HG03460 (cell line): ENCODE results near the gene GFOD2.
A peak's percentile ranks its signal among the peaks of the same experiment; 100 is the strongest.

Experiments
- ATAC-seq: cut with Tn5 transposase; IDR thresholded peaks from one replicate; pipeline ENCODE4 v1.9.1; 2021; ENCODE audit not compliant: unreplicated experiment

Gene GFOD2

DNA sequence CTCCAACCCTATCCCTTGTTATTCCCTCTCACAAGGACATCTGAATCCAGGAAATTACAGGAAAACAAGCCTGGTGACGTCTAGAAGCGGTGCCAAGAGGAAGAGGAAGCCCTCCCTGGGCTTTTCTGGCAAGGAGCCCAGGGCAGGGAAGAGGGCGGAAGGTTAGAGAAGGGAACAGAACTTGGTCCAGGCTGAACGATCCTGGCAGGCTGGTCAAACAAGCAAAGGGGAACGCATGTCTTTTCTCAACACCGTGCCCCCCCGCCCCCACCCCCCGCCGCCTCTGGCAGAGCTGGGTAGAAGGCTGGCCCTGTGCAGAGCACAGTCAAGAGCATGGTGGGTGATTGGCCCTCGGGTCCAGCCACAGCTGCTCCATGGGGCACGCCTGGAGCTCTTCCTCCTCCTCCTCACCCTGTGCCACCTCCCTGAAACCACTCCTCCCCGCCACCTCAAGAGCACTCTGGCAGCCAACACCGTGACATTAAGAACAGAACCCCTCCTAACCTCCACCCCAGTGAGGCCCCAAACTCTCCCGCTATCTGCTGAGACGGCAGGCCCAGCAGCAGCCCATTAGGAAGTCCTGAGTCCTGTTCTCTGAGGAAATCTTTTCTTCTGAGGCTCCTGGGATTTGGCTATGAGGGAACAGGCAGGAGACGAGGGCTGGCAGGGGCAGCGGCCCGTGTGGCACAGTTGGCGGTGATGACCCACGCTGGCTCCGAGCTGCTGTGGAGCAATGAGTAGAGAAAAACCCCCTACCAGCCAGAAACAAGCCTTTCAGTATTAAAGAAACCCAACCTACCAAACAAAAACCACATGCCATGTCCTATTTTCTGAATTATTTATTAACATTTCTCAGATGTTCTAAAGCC is 45.2 kb downstream of the GFOD2 start:
- ATAC-seq = no peak

DNA sequence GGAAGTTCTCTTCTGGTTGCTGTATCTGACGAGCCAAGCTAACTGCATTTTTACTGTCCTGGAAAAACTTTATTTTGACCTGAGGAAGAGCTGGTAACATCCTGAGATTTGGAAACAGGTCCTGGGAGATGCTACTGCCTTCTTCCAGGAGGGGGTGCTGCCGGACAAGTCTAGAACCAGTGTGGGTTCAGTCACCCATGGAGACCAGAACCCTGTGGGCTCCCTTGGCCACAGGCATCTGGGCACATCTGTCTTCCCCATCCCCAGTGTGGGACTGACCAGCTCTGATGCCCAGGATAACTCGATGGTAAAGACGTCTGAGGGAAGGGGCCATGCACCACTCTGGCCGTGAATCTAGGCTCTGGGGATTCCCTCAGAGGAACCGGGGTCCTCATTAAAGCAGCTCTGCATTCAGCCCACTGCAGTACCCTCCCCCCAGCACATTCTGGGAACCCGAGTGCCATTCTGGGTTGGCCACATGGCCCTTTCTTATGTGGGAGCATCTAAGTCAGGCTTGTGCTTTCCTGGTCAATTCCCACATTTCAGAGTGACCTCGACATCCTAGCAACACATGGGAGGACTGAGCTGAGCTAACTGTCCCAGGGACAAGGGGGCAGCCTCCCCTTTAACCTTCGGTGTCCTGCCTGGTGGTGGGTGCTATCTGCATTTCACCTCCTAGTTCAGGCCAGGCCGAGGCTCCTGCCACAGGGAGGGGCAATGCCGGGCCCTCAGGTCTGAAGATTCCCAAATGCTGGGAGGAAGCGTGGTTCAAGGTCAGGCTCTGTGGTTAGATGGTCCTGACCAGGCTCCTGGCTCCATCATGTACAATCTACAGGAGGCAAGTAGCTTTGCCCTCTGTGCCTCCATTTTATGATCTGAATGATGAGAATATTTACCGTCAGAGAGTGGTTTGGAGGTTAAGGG is 46.1 kb downstream of the GFOD2 start:
- no peak for ATAC-seq

DNA sequence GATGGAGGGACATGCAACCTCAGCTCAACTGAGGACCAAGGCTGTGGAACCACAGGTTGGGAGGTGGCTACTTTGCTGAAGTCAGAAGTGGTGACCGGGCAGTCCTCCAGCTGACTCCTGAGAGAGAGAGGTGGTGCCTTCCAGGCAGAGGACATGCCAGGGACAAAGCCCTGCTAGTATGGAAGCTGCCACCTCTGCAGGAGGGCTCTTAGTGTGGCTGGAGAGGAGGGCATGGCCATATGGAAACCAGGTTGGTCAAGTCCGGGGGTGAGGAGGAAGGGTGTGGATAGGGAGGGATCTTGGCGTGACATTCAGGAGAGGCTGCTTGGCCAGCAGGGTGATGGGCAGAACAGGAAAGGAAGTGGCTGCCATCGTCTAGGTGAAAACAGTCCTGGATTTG is 46.8 kb downstream of the GFOD2 start:
- ATAC-seq = no peak

- no peak for ATAC-seq
These were observed 49.5 kb downstream of the GFOD2 start for GRCh38 chr16:67669499-67670101.

DNA sequence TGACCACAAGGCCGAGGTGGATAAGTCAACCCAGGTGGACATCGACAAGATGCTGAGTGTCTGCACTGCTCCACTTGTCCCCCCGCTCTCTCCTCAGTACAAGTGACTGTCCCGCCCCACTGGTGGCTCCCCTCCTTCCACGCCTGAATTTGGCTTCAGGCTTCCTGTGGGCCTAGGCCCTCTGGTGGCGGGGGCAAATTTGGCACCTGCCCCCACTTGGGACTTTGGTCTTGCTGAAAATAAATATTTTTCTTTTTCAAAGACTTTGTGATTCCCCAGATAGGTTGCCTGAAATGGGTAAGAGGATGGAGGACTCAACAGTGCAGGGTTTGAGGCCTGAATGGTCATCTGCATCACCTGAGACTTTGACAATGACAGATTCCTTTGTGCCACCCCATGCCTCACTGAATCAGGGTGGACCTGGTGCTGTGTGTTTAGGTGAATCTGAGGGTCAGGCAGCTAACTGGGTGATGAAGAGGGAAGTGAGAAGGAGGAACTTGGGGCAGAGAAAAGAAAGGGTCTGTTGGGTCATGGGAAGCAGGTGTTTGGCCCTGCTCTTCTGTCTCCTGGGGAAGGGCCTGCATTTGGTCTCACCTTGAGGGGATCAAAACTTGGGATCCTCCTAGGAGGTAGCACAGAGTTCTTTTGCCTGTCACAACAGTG is 50.5 kb downstream of the GFOD2 start:
- no peak for ATAC-seq

GRCh38 chr16:67667817-67668494 is 51.2 kb downstream of the GFOD2 start:
- peak; percentile 72 for ATAC-seq

- ATAC-seq = no peak
These were observed 51.7 kb downstream of the GFOD2 start for GRCh38 chr16:67667453-67667816.

GRCh38 chr16:67666559-67667452 is 52.3 kb downstream of the GFOD2 start, which contains the start of the genes C16orf86 and ENKD1:
Gene C16orf86, plus strand, starts transcription at chr16:67666814. Its CDS starts 157 bp downstream, at chr16:67666971.
Gene ENKD1, minus strand, starts transcription at chr16:67666750. Its CDS starts 308 bp downstream, at chr16:67666442.
- ATAC-seq = peak; percentile 42

- ATAC-seq = no peak
These were observed 53.0 kb downstream of the GFOD2 start for GRCh38 chr16:67666032-67666551.

- ATAC-seq = no peak
These were observed 53.5 kb downstream of the GFOD2 start for GRCh38 chr16:67665598-67665997.

GRCh38 chr16:67664871-67665270 is 54.2 kb downstream of the GFOD2 start:
- ATAC-seq = no peak

GRCh38 chr16:67664258-67664657 is 54.9 kb downstream of the GFOD2 start:
- ATAC-seq = no peak

DNA sequence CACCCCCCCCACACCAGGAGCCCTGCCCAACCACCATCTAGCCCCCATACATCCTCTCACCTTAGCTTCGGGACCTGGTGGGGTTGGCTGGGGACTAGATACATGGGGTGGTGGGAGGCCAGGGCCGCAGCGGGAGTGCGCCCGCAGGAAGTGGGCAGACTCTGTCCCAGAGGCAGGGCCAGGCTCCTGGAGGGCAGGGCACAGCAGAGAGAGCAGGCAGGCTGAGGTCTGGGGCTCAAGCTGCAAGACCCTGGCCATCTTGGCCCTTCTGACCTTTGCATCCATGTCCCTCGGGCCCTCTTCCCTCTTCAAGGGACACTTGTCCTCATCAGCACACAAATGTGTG is 55.3 kb downstream of the GFOD2 start:
- ATAC-seq = no peak

- no peak for ATAC-seq
These were observed 55.8 kb downstream of the GFOD2 start for GRCh38 chr16:67663151-67663876.

- no peak for ATAC-seq
These were observed 56.5 kb downstream of the GFOD2 start for GRCh38 chr16:67662653-67663010.

DNA sequence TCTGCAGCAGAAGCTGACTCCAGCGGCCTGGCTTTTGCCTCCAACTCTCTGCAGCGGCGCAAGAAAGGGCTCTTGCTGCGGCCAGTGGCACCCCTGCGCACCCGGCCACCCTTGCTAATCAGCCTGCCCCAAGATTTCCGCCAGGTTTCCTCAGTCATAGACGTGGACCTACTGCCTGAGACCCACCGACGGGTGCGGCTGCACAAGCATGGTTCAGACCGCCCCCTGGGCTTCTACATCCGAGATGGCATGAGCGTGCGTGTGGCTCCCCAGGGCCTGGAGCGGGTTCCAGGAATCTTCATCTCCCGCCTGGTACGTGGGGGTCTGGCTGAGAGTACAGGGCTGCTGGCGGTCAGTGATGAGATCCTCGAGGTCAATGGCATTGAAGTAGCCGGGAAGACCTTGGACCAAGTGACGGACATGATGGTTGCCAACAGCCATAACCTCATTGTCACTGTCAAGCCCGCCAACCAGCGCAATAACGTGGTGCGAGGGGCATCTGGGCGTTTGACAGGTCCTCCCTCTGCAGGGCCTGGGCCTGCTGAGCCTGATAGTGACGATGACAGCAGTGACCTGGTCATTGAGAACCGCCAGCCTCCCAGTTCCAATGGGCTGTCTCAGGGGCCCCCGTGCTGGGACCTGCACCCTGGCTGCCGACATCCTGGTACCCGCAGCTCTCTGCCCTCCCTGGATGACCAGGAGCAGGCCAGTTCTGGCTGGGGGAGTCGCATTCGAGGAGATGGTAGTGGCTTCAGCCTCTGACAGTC is 57.0 kb downstream of the GFOD2 start:
- ATAC-seq = no peak

DNA sequence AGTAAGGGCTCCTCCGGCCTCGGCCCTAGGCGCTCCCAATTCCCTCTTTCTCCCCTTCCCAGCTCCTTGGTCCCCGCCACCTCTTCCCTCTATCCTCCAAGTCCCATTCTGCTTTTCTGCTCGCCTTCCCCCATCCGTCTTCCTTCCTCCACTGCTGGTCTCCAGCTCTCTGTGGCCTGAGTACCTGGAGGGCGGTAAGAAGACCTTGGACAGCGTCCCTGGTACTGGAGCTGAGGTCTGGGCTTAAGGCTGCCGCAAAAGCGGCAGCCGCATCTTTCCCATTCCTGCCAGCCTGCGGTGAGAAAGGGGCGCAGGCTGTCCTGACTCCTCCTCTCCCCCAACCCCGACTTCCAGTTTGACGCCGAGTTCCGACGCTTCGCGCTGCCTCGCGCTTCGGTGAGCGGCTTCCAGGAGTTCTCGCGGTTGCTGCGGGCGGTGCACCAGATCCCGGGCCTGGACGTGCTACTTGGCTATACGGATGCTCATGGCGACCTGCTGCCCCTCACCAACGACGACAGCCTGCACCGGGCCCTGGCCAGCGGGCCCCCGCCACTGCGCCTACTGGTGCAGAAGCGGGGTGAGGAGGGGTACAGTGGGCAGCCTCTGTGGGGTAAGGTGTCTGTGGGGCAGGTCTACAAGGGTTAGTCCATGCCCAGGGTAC is 57.9 kb downstream of the GFOD2 start:
- ATAC-seq = no peak
